OCI-LY1 (cell line): Measurements from ENCODE around the gene LINC01488.

Experiments used
- EZH2 ChIP-seq: fragments of 200-600 bp; sonication (generic), shearing (Covaris generic); IDR thresholded peaks from 2 replicates; pipeline ENCODE4 v1.8.0; 2017; ENCODE audit warnings: borderline replicate concordance, mixed run types, mild to moderate bottlenecking, antibody characterized with exemption, low read length, moderate library complexity, mixed read lengths
- TF ChIP-seq, protein P1 (sequence below): fragments of 200-600 bp; sonication (generic), shearing (Covaris generic); IDR thresholded peaks from 2 replicates; pipeline ENCODE4 v1.5.1; 2017; ENCODE audit warnings: mild to moderate bottlenecking, antibody characterized with exemption, low read length, moderate library complexity, mixed read lengths

- TF ChIP-seq EZH2, result no peak
- TF ChIP-seq, protein P1, sequence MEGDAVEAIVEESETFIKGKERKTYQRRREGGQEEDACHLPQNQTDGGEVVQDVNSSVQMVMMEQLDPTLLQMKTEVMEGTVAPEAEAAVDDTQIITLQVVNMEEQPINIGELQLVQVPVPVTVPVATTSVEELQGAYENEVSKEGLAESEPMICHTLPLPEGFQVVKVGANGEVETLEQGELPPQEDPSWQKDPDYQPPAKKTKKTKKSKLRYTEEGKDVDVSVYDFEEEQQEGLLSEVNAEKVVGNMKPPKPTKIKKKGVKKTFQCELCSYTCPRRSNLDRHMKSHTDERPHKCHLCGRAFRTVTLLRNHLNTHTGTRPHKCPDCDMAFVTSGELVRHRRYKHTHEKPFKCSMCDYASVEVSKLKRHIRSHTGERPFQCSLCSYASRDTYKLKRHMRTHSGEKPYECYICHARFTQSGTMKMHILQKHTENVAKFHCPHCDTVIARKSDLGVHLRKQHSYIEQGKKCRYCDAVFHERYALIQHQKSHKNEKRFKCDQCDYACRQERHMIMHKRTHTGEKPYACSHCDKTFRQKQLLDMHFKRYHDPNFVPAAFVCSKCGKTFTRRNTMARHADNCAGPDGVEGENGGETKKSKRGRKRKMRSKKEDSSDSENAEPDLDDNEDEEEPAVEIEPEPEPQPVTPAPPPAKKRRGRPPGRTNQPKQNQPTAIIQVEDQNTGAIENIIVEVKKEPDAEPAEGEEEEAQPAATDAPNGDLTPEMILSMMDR, result no peak
Measured at GRCh38 chr11:69494851-69495250, 13.4 kb downstream of the LINC01488 start.
